Cardiac fibroblast (primary cell): ENCODE results near the gene DAP.
A peak's percentile ranks its signal among the peaks of the same experiment; 100 is the strongest.

Experiments
- DNase-seq, 2 donors: peaks; one replicate each; pipeline versions ENCODE4 v3.0.0 to v3.0.0-alpha.2; 2010; ENCODE audit warnings: low read depth in 2 of 2
- H3K4me3 ChIP-seq, 2 donors: replicated peaks in 1 of 2; 1 replicate in 1 of 2; 2 replicates in 1 of 2; pipeline ENCODE4 v1.5.1; 2011; ENCODE audit warnings: low read depth in 2 of 2, low read length in 2 of 2, mild to moderate bottlenecking in 2 of 2, moderate library complexity in 1 of 2
- CTCF ChIP-seq: IDR thresholded peaks from one replicate; pipeline ENCODE4 v1.5.1; 2011; ENCODE audit warnings: low read depth, mild to moderate bottlenecking, low read length, inconsistent platforms

The DAP gene

GRCh38 chr5:10778179-10778910 lies 17.3 kb upstream of the DAP start:
- no peak for TF ChIP-seq CTCF
- H3K4me3 ChIP-seq: no peak overlapping the region
- no peak for DNase-seq

DNA sequence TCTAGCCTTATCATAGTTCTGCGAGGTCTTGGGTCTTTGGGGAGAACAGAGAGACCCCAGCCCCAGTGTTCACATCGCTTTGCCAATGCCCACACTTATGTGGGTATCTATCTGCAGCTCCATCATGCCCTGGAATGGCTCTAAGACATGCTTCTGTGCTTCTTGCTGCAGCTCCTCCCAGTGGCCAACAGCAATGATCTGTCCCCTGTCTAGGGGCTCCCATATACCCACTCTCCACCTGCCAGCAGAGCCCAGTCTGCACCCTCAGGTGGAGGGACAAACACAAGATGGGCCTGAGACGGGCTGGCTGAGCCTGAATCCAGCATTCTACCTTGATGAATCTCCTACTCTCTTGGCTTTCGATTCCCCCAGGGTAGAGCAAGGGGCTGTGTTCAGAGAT lies 14.6 kb upstream of the DAP start:
- no peak for TF ChIP-seq CTCF
- DNase-seq: no peak
- no peak overlapping the region for H3K4me3 ChIP-seq

DNA sequence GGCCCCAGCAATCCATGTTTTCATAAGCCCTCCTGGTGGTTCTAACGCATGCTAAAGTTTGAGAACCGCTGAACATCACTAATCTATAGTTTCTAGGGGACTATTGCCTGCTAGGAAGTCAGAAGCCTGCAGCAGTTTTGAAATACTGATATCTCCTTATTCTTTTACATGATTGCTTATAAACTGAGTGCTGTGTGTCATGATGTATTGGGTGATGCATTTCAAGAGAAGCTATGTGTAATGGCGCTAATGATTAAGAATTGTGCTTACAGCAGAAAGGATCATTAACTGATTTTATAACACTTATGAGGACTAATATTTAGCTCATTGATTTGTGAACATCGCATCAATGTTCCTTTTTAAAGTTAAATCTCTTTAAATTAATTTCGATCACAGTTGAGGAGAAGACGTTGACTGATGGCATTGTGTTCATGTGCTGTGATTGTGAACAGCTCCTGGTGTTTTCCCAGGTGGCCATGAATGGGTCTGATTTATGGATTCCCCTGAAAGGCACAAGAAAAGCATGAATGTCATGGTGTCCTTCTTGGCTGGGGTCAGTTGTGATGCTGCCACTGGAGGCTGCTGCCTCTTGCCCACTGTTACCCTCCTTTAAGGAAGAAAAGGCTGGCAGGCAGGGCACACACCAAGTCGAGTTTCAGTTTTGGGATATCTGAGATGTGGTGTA lies 12.0 kb upstream of the DAP start:
- no peak for DNase-seq
- no peak overlapping the region for H3K4me3 ChIP-seq
- no peak for TF ChIP-seq CTCF

GRCh38 chr5:10768328-10768899 lies 7.4 kb upstream of the DAP start:
- H3K4me3 ChIP-seq: no peak overlapping the region
- no peak for TF ChIP-seq CTCF
- DNase-seq: no peak

GRCh38 chr5:10762776-10763500 lies 1.9 kb upstream of the DAP start:
- no peak overlapping the region for H3K4me3 ChIP-seq
- TF ChIP-seq CTCF: no peak
- no peak for DNase-seq

GRCh38 chr5:10761933-10762775 lies 1.1 kb upstream of the DAP start:
- DNase-seq: peak in 1 of 2 donors; percentile 26
- no peak for TF ChIP-seq CTCF
- H3K4me3 ChIP-seq: peak overlapping the region; percentile 41 to 56
